Measurements from ENCODE around the gene CTNNBL1. TPM values are rescaled to one million over a fixed set of nuclear protein-coding genes. Genes with fewer than 3 reads are reported as not detected.

The CTNNBL1 gene
- total RNA-seq, 4 donors from 2014 or later, result 11.5 to 57.2 (median 35.2) TPM

GRCh38 chr20:37741570-37741969 lies 47.7 kb downstream of the CTNNBL1 start:
- TF ChIP-seq CTCF (IDR thresholded peaks at IDR 0.05) (no peak), POLR2A (IDR thresholded peaks at IDR 0.05) (no peak)
- no peak for DNase-seq
- Histone ChIP-seq H3K27ac (peak overlapping the region in 1 of 2 donors; percentile 41), H3K27me3 (no peaks in the 10 kb centered on the region), H3K4me3 (no peak overlapping the region), H3K4me1 (no peaks in the 10 kb centered on the region), H3K36me3 (no peaks in the 10 kb centered on the region), H3K9me3 (no peaks in the 10 kb centered on the region)
- intact Hi-C loops (cut with DNase I; ENCODE audit: low total_unique reads), result no loop called here

- Histone ChIP-seq H3K9me3 (no peaks in the 10 kb centered on the region), H3K27ac (peak overlapping the region in 1 of 2 donors; percentile 41), H3K27me3 (no peaks in the 10 kb centered on the region), H3K4me3 (no peak overlapping the region), H3K4me1 (no peaks in the 10 kb centered on the region), H3K36me3 (no peaks in the 10 kb centered on the region)
- intact Hi-C loops (cut with DNase I; ENCODE audit: low total_unique reads), result no loop called here
- no peak for DNase-seq
- TF ChIP-seq CTCF (IDR thresholded peaks at IDR 0.05) (no peak), POLR2A (IDR thresholded peaks at IDR 0.05) (no peak)
Measured at GRCh38 chr20:37742131-37742530, 48.3 kb downstream of the CTNNBL1 start.

GRCh38 chr20:37744347-37744746 lies 50.5 kb downstream of the CTNNBL1 start:
- Histone ChIP-seq H3K4me3 (no peak overlapping the region), H3K36me3 (no peaks in the 10 kb centered on the region), H3K27ac (no peak overlapping the region), H3K27me3 (no peaks in the 10 kb centered on the region), H3K9me3 (no peaks in the 10 kb centered on the region), H3K4me1 (no peaks in the 10 kb centered on the region)
- TF ChIP-seq POLR2A (IDR thresholded peaks at IDR 0.05) (no peak), CTCF (IDR thresholded peaks at IDR 0.05) (no peak)
- intact Hi-C loops (cut with DNase I; ENCODE audit: low total_unique reads), result no loop called here
- no peak for DNase-seq

GRCh38 chr20:37745553-37745952 lies 51.7 kb downstream of the CTNNBL1 start:
- no peak overlapping the region for H3K4me3 ChIP-seq
- no peaks in the 10 kb centered on the region for H3K36me3 ChIP-seq
- intact Hi-C loops (cut with DNase I; ENCODE audit: low total_unique reads), result no loop called here
- TF ChIP-seq CTCF (IDR thresholded peaks at IDR 0.05) (no peak), POLR2A (IDR thresholded peaks at IDR 0.05) (no peak)
- no peak overlapping the region for H3K27ac ChIP-seq
- no peaks in the 10 kb centered on the region for H3K9me3 ChIP-seq
- no peak for DNase-seq
- no peaks in the 10 kb centered on the region for H3K4me1 ChIP-seq
- H3K27me3 ChIP-seq, result no peaks in the 10 kb centered on the region

GRCh38 chr20:37748015-37748414 lies 54.2 kb downstream of the CTNNBL1 start:
- TF ChIP-seq POLR2A (IDR thresholded peaks at IDR 0.05) (no peak), CTCF (IDR thresholded peaks at IDR 0.05) (no peak)
- Histone ChIP-seq H3K4me1 (no peaks in the 10 kb centered on the region), H3K4me3 (no peak overlapping the region), H3K36me3 (no peaks in the 10 kb centered on the region), H3K9me3 (no peaks in the 10 kb centered on the region), H3K27ac (no peak overlapping the region), H3K27me3 (no peaks in the 10 kb centered on the region)
- intact Hi-C loops (cut with DNase I; ENCODE audit: low total_unique reads), result no loop called here
- DNase-seq, result no peak

Data from uterus (tissue), 4 donors.